Central memory CD4-positive, alpha-beta T cell (primary cell): ENCODE data around the gene COPB2.
"Not testable (repeated sequence)": the region's sequence is repeated elsewhere in the genome, so short reads cannot be mapped to it uniquely, and the experiment has no call there.

ENCODE experiments used
- DNase-seq: peaks from one replicate; pipeline ENCODE4 v3.0.0; 2022

Gene COPB2

DNA sequence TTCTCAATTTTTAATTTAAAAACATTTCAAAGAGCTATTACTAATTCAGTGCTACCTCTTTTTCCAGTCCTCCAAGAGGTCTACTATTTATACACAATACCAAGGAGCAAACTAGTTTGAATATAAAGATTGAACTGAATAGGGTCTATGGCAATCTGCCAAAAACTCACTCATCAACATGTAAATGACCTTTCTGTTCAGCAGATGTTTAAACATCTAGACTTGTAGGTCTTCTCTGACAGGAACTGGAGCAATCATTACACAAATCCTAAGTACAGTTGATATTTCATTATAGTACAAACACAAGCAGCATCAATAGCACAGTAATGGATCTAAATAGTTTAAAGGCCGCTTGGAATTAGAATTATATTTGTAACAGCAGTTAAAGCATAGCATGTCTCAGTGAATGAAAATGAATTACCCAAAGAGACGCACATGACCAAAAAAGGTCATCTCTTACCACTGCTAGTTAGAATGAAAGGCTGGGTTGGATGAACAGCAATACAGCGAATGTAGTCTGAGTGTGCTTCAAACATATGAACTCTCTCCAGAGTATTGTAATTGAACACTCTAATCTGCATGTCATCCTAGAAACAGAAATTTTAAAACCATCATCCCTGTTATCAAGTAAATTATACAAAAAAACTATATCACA lies 10.7 kb downstream of the COPB2 start:
- DNase-seq: no peak

DNA sequence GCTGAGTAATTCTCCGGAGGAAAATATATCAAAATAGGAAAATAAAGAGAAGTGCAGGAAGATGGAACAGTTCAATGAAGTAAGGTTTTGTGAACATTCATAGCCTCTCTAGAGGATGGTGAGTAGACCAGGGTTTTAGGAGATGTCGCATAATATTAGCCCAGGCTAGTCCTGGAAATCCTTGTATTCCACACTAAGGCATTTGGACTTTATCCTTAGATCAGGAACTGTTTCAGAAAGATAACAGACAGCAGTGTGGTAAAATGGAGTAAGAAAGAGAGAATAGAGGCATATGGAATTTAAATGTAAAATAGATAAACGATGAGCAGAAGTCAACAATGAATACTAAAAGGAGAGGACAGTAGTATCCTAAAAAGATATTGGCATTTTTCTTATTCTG lies 12.1 kb downstream of the COPB2 start:
- DNase-seq: no peak

DNA sequence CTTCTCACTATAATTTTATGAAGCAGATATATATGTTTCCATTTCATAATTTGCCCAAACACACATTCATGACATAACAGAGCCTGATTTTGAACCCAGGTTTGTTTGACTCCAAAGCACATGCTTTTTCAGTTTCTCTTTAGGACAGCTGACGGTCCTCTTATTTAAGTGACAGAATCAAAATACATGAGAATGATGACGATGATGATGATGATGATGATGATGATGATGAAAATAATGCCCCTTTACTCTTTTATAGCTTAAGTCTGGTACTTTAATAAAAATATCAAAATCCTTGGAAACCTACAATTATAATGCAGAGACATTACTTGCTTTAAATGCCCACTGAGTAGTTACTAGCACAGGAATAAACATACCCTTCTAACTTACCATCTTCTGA lies 15.3 kb downstream of the COPB2 start:
- no peak for DNase-seq

DNA sequence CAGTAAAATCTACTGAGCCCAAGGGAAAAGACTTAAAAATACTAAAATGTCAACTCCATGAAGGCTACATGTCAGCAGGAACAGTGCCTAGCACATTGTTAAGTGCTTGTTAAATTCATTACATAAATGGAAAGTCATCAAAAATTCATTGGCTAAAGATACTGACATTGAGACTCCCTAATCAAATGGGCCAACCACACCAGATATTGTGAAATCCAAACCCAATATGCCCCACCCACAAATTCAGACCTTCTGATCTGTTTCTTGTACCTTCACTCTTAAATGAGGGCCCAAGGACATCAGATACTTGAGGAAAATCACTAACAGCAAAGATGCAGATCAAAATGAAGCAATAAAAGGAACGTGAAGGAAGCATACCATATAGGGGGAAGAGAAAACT lies 24.9 kb downstream of the COPB2 start:
- DNase-seq: no peak

DNA sequence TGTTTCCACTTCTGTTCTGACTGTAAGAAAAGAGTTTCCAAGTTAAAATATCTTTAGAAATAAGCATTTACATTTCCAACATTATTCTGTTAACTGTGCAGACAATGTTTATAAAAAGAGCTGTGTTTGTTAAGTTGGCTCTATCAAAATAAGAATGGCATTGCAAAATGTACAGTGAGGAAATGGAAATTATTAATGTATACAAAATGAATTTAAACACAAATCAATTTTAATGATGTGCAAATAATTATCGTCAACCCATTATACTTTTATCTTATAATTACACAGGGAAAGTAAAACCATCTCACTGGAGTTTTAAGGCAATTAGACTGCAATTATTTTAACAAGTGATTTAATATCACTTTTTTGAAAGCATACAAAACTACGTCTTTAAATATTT lies 28.2 kb downstream of the COPB2 start:
- no peak for DNase-seq

DNA sequence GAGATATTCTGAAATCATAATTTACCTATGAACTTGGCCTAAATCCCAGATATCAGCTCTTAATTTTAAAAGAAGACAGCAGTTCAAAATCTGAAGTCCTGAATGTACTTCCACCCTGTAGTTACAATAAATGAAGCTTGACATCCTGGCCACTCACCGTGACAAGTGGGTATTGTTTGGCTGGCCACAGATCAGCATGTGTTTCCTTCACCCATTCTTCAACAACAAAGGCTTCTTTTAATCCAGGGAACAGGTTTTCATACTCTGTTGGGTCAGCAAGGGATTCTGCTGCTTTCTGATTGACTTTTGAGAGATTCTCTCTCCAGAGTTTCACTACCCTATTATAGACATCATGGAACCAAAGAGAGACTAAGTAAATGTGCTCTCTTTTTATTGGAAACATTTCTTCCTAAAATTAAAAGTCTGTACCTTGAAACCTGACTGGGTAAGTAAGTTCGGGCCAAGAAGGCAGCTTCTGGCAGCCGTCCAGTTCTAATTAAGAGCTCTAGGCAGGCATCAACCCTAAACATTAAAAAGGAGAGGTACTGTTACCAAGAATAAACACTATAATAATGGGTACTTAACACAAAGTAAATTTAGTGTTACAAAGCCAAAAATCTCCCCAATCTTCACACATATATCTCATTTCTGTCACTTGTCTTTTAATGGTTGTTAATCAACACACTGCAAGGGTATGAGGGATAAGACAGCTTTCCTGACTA lies 30.4 kb downstream of the COPB2 start:
- no peak for DNase-seq

DNA sequence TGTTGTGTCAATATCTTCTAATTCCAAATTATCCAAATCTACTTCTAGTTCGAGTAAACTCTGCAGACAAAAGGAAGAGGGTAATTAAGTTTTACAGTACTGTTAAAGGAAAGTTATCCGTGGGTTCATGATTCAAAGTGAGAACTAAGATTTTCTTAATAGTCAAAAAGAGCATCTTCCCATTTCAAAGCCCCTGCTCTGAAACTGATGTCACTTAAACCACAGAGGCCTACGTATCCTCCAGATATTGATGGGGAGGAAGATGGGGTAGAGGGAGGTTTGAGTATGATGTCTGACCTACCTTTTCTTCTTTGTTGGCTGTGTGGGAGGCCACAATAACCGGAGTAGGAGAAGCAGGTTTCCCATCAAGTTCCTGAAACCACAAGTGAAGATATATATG lies 31.5 kb downstream of the COPB2 start:
- no peak for DNase-seq

DNA sequence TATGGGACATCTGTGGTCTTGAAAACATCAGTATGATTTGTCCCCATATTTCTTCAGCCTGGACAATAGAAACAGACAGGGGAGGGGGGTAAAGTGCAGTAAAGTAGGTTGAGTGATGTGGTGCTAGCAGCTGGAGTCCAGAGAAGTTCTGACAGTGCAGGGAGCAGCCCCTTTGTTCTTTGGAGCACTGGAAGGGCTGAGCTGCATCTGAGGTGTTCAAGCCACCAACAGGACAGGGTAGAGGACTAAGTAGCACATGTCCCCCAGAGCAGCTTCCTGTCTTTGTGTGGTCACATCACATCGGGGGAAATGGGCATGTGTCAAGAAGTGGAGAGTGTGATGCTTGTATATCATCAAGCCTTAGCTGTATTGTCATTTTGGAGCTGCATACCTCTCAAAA lies 33.6 kb downstream of the COPB2 start:
- no peak for DNase-seq

DNA sequence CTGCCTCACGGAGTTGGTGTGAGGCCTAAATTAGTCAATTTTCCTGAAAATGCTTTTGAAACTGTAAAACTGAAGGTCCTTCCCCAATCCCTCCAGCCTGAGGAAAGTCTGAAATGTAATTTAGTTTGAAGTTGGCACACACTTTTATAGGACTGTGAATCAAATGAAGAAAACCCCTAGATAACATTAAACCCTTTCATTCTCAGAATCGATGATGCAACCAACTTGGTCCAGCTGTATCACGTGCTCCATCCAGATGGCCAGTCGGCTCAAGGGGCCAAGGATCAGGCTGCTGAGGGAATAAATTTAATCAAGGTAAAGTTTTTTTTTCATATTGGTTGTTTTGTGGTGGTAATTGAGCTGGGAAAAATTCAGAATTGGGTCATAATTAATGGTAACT lies 34.0 kb downstream of the COPB2 start:
- no peak for DNase-seq

DNA sequence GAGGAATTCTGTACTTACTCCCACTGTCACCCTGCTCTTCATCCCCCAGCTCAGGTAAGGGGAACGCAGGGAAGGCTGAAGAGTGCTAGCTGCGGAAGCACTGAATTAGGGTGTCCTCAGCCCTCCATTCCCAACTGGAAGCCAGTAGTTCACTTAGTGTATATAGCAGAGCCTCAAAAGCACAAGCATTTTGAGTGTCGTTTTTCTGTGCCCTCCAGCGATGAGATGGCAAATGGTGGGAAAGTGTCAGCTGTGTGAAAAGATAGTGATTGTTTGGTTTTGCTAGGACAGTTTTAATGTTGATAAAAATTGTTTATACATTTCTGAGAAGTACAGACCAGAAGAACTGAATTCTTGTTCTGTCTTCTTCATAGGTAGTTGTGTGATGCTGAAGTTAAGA lies 34.8 kb downstream of the COPB2 start:
- DNase-seq: no peak

DNA sequence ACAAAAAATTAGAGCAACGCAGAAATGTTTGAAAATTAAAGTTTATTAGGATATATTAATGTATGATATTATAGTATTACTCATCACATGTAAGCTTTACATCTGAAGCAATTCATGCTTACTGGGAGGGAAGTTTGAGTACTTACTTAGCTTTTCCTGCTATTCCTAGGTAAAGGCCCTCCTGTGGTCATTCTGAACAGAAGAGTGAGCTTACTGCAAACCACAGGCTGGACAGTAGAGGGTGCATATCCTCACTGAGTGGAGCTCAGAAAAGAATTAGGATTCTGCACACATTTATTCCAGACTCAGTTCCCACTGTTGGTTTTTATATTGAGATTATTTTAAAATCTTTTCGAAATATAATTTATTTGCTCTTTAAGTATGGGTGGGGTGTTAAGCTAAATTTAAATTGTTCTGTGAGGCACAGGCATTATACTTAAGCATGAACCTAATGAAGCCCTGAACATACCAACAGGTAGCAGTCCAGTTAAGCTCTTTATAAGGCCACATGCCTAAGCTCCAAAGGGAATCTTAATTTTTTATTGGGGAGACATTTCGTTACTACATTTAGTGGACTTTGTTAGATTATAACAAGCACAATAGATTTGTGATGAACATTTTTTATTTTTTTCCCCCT lies 35.4 kb downstream of the COPB2 start:
- no peak for DNase-seq

DNA sequence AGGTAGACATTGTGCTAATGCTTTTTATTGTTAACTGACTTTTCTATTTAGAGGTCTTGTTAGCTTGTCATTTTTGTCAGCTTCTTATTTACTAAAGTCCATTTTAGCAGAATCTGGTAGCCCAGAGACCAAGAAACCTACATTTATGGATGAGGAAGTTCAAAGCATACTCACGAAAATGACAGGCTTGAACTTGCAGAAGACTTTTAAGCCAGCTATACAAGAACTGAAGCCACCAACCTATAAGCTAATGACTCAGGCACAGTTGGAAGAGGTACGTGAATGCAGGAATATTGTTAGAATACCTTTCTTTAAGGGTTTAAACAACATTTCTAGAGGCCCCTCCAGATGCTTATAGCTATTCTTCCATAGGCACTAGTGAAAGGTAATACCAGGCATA lies 42.7 kb downstream of the COPB2 start:
- DNase-seq: no peak

DNA sequence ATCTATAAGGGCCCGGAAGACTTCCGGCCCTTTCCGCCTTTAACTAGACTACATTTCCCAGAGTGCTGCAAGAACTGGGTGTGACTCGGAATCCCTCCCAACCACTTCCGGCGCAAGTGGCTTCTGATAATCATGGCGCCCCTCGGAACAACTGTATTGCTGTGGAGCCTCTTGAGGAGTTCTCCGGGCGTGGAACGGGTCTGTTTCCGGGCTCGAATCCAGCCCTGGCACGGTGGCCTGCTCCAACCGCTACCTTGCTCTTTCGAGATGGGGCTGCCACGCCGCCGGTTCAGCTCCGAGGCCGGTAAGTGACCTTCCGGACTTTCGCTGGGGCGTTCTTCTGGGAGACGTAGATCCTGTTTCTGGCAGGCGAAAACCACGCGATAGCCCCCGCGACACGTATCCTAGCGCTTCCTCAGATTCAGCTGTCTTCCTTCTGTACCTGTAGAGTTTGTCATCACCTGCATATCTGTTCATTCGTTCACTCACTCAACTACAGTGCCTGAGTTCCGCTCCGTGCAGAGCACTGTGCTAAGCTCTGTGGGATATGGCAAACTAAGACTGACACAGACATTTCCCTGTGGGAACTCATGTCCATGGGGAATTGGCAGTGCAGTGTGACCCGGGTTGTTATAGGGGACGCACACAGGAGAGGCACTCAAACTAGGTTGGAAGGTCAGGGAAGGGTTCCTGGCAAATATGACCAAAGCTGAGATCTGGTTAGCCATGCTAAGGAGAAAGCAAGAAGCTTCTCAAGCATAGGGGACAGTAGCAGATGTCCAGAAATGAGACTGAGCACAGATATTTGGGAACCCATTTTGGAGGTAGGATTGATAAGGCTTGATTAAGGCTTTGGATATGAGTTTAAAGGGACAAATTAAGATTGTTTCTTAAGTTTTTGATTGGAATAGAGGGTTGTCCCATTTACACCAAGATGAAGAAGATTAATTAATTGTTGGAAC lies 45.3 kb downstream of the COPB2 start, which contains the start of gene MRPS22:
Gene MRPS22 (plus strand): TSS at position 126 of the 962 bp plus-strand sequence. CDS start 7 bp downstream, at position 133.
- peak; percentile 84 for DNase-seq

DNA sequence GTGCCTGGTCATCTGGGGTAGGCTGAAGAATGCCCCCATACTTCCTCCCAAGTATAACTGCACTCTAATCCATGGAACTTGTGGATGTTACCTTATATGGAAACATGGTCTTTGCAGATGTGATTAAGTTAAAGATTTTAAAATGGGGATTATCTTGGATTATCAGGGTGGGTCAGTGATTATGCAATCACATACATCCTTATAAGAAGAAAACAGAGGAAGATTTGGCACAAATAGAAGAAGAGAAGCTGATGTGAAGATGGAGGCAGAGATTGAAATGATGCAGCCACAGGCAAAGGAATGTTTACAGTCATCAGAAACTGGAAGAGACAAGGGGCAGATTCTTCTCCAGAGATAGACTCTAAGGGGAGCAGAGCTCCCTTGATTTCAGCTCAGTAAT lies 47.4 kb downstream of the COPB2 start:
- DNase-seq: no peak

DNA sequence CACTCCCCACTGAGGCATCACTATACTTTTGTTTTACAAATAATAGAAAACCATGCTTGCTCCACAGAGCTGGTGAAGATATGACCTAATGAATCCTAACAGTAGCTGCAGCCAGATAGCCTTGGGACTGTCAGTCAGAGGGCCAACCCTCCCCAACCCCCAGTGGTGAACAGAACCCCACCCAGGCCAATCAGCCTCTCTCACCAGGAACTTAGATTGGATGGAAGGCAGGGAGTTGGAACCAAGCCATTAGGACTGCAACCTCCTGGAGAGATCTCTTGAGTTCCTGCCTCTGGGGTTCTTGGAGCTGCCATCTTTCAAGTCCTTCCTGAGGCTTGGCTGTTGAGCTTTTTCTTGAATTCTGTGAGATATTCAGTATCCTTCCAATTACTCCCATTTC lies 48.7 kb downstream of the COPB2 start:
- DNase-seq: no peak

DNA sequence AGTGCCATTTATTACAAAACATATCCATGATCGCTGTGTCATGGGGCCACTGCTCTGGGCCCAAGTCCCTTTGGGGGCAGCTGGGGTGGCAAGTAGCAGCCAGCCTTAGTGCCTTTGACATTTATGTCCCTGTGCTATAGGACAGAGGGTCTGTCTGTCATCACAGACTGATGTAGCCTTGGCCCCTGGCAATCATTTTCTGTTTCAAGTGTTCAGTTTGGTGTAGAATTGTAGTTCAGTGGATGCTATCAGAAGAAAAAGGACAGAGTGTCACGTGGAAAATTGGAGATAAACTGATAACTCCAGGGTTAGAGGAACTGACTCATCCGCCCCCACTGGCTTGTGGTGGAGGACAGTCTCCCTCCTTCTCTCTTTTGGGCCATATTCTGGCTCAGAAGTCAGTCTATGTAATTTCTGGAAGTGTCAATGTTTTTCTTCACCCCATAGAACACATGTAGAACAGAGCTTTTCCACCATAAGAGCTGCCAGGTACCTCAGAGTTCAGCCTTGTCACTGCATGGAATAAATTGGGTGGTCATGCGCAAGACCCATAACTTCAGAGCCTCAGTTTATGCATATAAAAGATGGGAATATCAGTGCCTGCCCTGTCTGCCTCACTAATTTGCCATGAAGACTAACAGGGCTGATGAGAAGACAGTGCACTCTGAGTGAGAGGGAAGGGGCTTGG lies 50.1 kb downstream of the COPB2 start:
- DNase-seq: no peak

DNA sequence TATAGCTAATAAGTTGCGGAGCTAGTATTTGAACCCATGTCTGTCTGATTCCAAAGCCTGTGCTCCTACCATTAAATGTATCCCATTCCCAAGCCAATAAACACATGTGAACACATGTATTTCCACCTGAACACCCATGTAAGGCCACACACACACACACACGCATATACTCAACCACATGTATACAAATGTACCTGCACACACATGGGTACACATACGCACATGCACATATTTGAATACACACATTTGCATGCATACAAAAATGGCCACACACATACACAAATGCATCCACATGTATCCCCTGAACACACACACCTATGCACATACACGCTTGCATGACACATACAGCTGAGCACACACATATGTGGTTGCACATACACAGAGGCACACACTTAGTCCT lies 51.0 kb downstream of the COPB2 start:
- DNase-seq: no peak

DNA sequence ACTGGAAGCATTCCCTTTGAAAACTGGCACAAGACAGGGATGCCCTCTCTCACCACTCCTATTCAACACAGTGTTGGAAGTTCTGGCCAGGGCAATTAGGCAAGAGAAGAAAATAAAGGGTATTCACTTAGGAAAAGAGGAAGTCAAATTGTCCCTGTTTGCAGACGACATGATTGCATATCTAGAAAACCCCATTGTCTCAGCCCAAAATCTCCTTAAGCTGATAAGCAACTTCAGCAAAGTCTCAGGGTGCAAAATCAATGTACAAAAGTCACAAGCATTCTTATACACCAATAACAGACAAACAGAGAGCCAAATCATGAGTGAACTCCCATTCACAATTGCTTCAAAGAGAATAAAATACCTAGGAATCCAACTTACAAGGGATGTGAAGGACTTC lies 54.8 kb downstream of the COPB2 start:
- DNase-seq: not testable (repeated sequence)

DNA sequence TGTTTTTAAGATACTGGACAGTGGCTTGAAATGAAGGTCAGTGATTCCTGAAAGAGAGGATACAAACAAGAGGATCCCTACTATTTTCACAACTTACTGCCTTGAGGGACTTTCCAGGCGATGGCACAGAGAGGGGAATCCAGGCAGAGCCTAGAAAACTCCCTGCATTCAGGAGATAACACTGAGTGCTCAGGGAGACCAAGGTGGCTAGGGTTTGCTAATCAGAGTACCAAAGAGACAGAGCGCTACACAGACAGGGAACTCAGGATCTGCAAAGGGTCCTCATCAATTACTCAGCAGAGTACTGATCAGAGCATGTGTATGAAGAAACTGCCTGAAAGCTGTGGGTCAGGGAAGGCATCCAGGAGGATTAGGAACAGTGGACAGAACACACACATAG lies 57.4 kb downstream of the COPB2 start:
- DNase-seq: no peak

DNA sequence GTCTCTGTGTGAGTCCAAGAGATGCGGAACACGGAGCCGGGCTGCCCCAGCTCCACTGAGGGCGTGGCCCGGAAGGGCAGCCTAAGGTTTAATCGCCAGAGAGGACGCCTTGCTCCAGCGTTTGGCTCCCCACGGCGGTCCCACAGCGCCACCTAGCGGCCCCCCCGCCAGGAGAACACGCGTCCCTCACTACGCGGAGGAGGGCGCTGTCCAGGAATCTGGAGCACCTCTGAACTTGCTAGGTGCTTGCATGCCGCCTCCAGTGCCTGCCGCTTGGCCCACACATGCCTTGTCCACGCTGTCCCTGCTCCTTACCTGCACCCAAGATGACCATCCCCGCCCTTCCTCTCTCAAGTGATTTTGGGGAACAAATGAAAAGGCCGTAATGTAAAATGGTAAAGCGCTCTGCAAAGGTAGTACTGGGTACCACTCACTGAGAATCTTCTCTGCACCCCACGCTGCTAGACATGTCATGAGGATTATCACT lies 60.0 kb downstream of the COPB2 start:
- DNase-seq: peak; percentile 73

DNA sequence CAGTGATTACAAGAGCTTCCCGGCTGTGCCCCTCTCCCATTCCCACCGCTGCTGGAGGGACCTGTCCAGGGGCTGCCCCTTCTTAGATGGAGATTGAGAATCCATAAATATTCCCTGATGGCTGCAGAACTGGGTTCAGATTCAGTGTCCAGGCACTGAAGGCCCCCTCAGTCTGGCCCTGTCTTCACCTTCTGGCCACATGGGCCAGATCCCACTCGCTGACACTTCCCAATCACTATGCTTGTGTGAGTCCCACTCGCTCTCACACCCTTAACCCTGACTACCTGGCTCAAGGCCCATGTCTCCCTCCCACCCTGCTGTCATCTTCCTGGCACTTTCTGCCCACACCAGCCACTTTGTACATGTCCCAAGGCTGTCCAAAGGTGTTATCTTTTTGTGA lies 61.1 kb downstream of the COPB2 start:
- DNase-seq: no peak

DNA sequence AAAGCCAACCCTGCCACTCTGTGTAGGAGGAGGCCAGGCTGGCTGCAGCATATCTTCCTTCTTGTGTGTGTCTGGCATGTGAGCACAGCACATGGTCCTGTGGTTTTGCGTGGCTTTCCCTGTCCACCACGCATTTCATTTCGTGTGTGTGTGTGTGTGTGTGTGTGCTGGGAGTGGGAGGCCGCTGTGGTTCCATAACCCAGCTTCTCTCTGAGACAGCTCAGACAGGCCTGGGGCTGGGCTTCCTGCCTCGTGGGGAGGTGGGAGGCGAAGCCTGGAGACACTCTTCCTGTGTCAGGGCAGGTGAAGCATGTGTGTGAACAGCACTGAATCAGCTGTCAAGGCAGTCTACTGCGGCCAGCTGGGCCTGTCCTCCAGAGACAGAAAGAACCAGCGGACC lies 61.6 kb downstream of the COPB2 start:
- no peak for DNase-seq
